CD14-positive monocyte (primary cell): Measurements from ENCODE around the gene SLC34A2. TPM values are rescaled to one million over a fixed set of nuclear protein-coding genes. Genes with fewer than 3 reads are reported as not detected.

Experiments used
- DNase-seq, 3 donors: peaks; one replicate each; pipeline ENCODE4 v3.0.0-alpha.2; 2011 to 2022
- H2AFZ ChIP-seq: 2 replicates; pipeline ENCODE4 v1.6.0; 2012; ENCODE audit warnings: mild to moderate bottlenecking, low read depth, low read length, inconsistent platforms; ENCODE audit not compliant: insufficient read depth, poor library complexity, severe bottlenecking
- H3K27ac ChIP-seq, 2 donors: 1 replicate in 1 of 2; 2 replicates in 1 of 2; pipeline ENCODE4 v1.5.1; 2012 to 2013; ENCODE audit warnings: low read length in 2 of 2, control low read depth in 1 of 2, inconsistent platforms in 1 of 2, low read depth in 1 of 2, mild to moderate bottlenecking in 1 of 2
- H3K27me3 ChIP-seq, 2 donors: one replicate each; pipeline versions ENCODE4 v1.6.0 to v1.6.1; 2011 to 2013; ENCODE audit warnings: low read length in 2 of 2; ENCODE audit not compliant: control insufficient read depth in 2 of 2, insufficient read depth in 2 of 2
- H3K36me3 ChIP-seq, 2 donors: replicated peaks in 1 of 2; 1 replicate in 1 of 2; 2 replicates in 1 of 2; pipeline versions ENCODE4 v1.5.1 to v1.6.1; 2012 to 2013; ENCODE audit warnings: low read length in 2 of 2, control low read depth in 1 of 2, inconsistent platforms in 1 of 2, mild to moderate bottlenecking in 1 of 2; ENCODE audit not compliant: insufficient read depth in 2 of 2, control insufficient read depth in 1 of 2
- H3K4me1 ChIP-seq, 2 donors: 1 replicate in 1 of 2; 2 replicates in 1 of 2; pipeline versions ENCODE4 v1.5.1 to v1.6.1; 2012 to 2013; ENCODE audit warnings: low read length in 2 of 2, control low read depth in 1 of 2, inconsistent platforms in 1 of 2, mild to moderate bottlenecking in 1 of 2, moderate library complexity in 1 of 2; ENCODE audit not compliant: insufficient read depth in 2 of 2, control insufficient read depth in 1 of 2
- H3K4me2 ChIP-seq: replicated peaks from 2 replicates; pipeline ENCODE3; 2012; ENCODE audit warnings: low read length, moderate library complexity, mild to moderate bottlenecking; ENCODE audit not compliant: poor library complexity, severe bottlenecking; ENCODE audit errors: extremely low read depth
- H3K4me3 ChIP-seq, 3 experiments: fragments of 200-600 bp in 1 of 3; sonication (generic) in 1 of 3; replicated peaks in 1 of 3; 1 replicate in 2 of 3; 2 replicates in 1 of 3; pipeline ENCODE4 v1.5.1; 2011 to 2013; ENCODE audit warnings: low read length in 3 of 3, mild to moderate bottlenecking in 3 of 3, control low read depth in 2 of 3, low read depth in 2 of 3, inconsistent platforms in 1 of 3, moderate library complexity in 1 of 3
- H3K79me2 ChIP-seq: 2 replicates; pipeline ENCODE4 v1.6.0; 2012; ENCODE audit warnings: mild to moderate bottlenecking, control low read depth, inconsistent platforms, low read length, moderate library complexity; ENCODE audit not compliant: insufficient read depth
- H3K9ac ChIP-seq: 2 replicates; pipeline ENCODE4 v1.6.0; 2017; ENCODE audit warnings: low read length, mild to moderate bottlenecking; ENCODE audit not compliant: insufficient read depth, poor library complexity, severe bottlenecking
- H3K9me3 ChIP-seq, 2 donors: replicated peaks in 1 of 2; 1 replicate in 1 of 2; 2 replicates in 1 of 2; pipeline versions ENCODE4 v1.5.1 to v1.6.1; 2012 to 2013; ENCODE audit warnings: low read length in 2 of 2, control low read depth in 1 of 2; ENCODE audit not compliant: control insufficient read depth in 1 of 2, insufficient read depth in 1 of 2
- H4K20me1 ChIP-seq: 2 replicates; pipeline ENCODE4 v1.6.0; 2012; ENCODE audit warnings: mild to moderate bottlenecking, low read length, control low read depth, moderate library complexity; ENCODE audit not compliant: insufficient read depth
- H3K27ac Mint-ChIP-seq, 7 donors: one replicate each; pipeline ENCODE4 v1.8.0; 2020; ENCODE audit warnings: mild to moderate bottlenecking in 7 of 7, mixed read lengths in 7 of 7, moderate library complexity in 6 of 7, inconsistent platforms in 2 of 7
- H3K27me3 Mint-ChIP-seq, 3 donors: one replicate each; pipeline ENCODE4 v1.8.0; 2021 to 2022; ENCODE audit warnings: low read depth in 3 of 3, mild to moderate bottlenecking in 3 of 3, mixed read lengths in 3 of 3, moderate library complexity in 3 of 3, inconsistent platforms in 1 of 3
- H3K36me3 Mint-ChIP-seq, 2 donors: one replicate each; pipeline ENCODE4 v1.8.0; 2020; ENCODE audit warnings: mixed read lengths in 2 of 2, inconsistent platforms in 1 of 2, mild to moderate bottlenecking in 1 of 2
- H3K4me1 Mint-ChIP-seq: one replicate; pipeline ENCODE4 v1.8.0; 2020; ENCODE audit warnings: mild to moderate bottlenecking, mixed read lengths
- H3K4me3 Mint-ChIP-seq, 2 donors: one replicate each; pipeline ENCODE4 v1.8.0; 2020; ENCODE audit warnings: mild to moderate bottlenecking in 2 of 2, mixed read lengths in 2 of 2, moderate library complexity in 1 of 2
- H3K9me3 Mint-ChIP-seq, 7 donors: one replicate each; pipeline ENCODE4 v1.8.0; 2020 to 2022; ENCODE audit warnings: mixed read lengths in 7 of 7, mild to moderate bottlenecking in 6 of 7, moderate library complexity in 6 of 7, inconsistent platforms in 2 of 7
- WGBS: methylation state at CpG from one replicate; pipeline ENCODE4 v1.1.5; 2013; ENCODE audit warnings: missing lambda C conversion rate; ENCODE audit not compliant: insufficient coverage; 5-methylcytosine and 5-hydroxymethylcytosine counted together
- intact Hi-C, 2 donors: fragments of 100-400 bp; cut with micrococcal nuclease; formaldehyde crosslinking; loops; one replicate each; pipeline versions ENCODE4 v1.15.0 to v1.15.1; 2023
- polyA plus RNA-seq, 3 donors: library from polyadenylated mRNA; depleted of rRNA in 1 of 3; unstranded in 2 of 3; stranded (reverse) in 1 of 3; fragments of 300-500 nt in 2 of 3; fragments of >200 nt in 1 of 3; fragmentation: Illumina TruSeq in 2 of 3; gene quantifications; 1 replicate in 2 of 3; 2 replicates in 1 of 3; pipeline ENCODE4 v1.2.3, GENCODE V29; 2012 to 2021
- TF ChIP-seq, protein P1 (sequence below): fragments of 200-600 bp; IDR thresholded peaks from one replicate; pipeline ENCODE4 v1.8.0; 2022; ENCODE audit warnings: antibody characterized with exemption, mild to moderate bottlenecking

Gene SLC34A2
- polyA plus RNA-seq, 3 donors = not detected

- Histone ChIP-seq H3K79me2 (no peaks in the 10 kb centered on the region), H3K27ac (no peak overlapping the region), H3K36me3 (no peaks in the 10 kb centered on the region), H3K27me3 (peaks cover 6 to 16% of the 10 kb centered on the region in 2 donors), H4K20me1 (no peaks in the 10 kb centered on the region), H3K4me2 (no peak overlapping the region), H3K4me1 (no peaks in the 10 kb centered on the region), H3K9ac (no peak overlapping the region), H3K9me3 (no peaks in the 10 kb centered on the region), H3K4me3 (no peak overlapping the region), H2AFZ (no peak overlapping the region)
- H3K9me3 Mint-ChIP-seq = peaks cover 0 to 3% (median 0%) of the 10 kb centered on the region in 7 donors
- no peaks in the 10 kb centered on the region for H3K4me1 Mint-ChIP-seq
- 98% methylated on average over 5 of the region's 6 CpGs for WGBS
- intact Hi-C loops = no loop called here
- no peaks in the 10 kb centered on the region for H3K36me3 Mint-ChIP-seq
- DNase-seq = no peak
- TF ChIP-seq, protein P1, sequence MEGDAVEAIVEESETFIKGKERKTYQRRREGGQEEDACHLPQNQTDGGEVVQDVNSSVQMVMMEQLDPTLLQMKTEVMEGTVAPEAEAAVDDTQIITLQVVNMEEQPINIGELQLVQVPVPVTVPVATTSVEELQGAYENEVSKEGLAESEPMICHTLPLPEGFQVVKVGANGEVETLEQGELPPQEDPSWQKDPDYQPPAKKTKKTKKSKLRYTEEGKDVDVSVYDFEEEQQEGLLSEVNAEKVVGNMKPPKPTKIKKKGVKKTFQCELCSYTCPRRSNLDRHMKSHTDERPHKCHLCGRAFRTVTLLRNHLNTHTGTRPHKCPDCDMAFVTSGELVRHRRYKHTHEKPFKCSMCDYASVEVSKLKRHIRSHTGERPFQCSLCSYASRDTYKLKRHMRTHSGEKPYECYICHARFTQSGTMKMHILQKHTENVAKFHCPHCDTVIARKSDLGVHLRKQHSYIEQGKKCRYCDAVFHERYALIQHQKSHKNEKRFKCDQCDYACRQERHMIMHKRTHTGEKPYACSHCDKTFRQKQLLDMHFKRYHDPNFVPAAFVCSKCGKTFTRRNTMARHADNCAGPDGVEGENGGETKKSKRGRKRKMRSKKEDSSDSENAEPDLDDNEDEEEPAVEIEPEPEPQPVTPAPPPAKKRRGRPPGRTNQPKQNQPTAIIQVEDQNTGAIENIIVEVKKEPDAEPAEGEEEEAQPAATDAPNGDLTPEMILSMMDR = no peak
- H3K4me3 Mint-ChIP-seq = no peak overlapping the region
- peaks cover 16 to 26% (median 19%) of the 10 kb centered on the region in 3 donors for H3K27me3 Mint-ChIP-seq
- no peak overlapping the region for H3K27ac Mint-ChIP-seq
Observed at GRCh38 chr4:25650311-25650710, 5.3 kb upstream of the SLC34A2 start.

DNA sequence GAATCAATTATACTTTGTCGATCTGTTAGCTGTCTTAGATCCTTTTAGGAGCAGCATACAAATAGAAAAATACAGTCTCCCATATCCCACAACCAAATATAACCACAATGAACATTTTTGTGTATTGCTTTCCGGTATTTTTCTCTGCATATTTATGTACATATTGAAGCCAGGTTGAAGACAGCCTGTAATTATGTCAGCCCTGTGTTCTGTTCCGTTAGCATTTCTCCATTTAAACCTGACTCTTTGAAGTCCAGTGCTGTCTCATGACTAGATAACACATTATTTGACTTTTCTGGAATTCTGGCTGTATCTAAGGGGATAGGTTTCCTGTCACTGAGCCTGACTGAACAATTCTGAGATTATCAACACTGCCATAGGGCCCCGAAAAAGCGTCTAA is 4.0 kb upstream of the SLC34A2 start:
- Histone ChIP-seq H3K4me1 (no peaks in the 10 kb centered on the region), H4K20me1 (no peaks in the 10 kb centered on the region), H3K27ac (no peak overlapping the region), H3K9me3 (no peaks in the 10 kb centered on the region), H2AFZ (no peak overlapping the region), H3K9ac (no peak overlapping the region), H3K27me3 (peaks cover 15 to 29% of the 10 kb centered on the region in 2 donors), H3K4me3 (no peak overlapping the region), H3K4me2 (no peak overlapping the region), H3K79me2 (no peaks in the 10 kb centered on the region), H3K36me3 (no peaks in the 10 kb centered on the region)
- H3K27me3 Mint-ChIP-seq = peaks cover 26 to 39% (median 31%) of the 10 kb centered on the region in 3 donors
- TF ChIP-seq, protein P1 = no peak
- no peak overlapping the region for H3K4me3 Mint-ChIP-seq
- no peak overlapping the region for H3K27ac Mint-ChIP-seq
- intact Hi-C loops = no loop called here
- H3K9me3 Mint-ChIP-seq = peaks cover 0 to 5% (median 0%) of the 10 kb centered on the region in 7 donors
- H3K36me3 Mint-ChIP-seq = no peaks in the 10 kb centered on the region
- no peaks in the 10 kb centered on the region for H3K4me1 Mint-ChIP-seq
- DNase-seq = no peak
- WGBS = 97% methylated on average over 3 of the region's 5 CpGs
